GM12864 (cell line): ENCODE results near the gene SLC22A23.

ENCODE experiments used
- DNase-seq: peaks from one replicate; pipeline ENCODE4 v3.0.0-alpha.2; 2011; ENCODE audit warnings: low read depth
- H3K4me3 ChIP-seq: 2 replicates; pipeline ENCODE4 v1.5.1; 2011; ENCODE audit warnings: mild to moderate bottlenecking, low read depth, low read length, control low read depth
- TF ChIP-seq, protein P1 (sequence below): IDR thresholded peaks from 2 replicates; pipeline ENCODE4 v1.5.1; 2011; ENCODE audit warnings: low read depth, mild to moderate bottlenecking, moderate library complexity, low read length, control low read depth, inconsistent platforms; ENCODE audit errors: missing control alignments

SLC22A23 gene

DNA sequence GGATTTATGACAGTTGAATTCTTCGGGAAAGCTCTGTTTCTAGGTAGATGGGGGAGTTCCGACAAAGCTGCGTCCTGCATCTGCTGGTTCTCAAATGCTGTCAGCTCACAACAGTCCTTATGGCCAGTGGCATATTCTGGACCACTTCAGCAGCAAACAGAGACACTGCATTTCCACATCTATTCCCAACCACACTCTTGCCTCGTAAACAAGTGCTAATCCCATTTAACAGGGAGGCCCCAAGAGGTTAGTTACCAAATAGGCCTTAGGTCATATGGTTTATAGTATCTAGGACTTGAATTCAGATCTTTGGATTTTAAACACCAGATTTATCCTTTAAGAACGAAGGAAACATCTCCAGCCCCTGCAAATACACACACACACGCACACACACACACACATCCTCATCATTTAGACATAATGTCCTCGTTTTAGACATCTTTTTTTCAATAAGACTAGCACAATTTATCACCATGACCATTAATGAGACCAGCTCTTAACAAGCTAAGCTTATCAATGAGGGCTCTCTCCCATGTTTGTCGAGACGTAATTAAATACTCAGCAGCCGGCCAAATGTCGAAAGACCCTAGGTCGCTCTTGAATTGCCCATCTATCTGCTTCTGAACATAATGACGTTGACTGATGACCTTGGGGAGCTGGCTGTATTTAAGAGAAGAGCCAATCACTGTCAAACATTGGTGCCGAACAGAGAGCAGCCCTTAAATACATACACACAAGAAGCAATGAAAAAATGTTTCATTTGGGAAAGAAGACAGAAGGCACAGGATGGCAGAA is 113.6 kb downstream of the SLC22A23 start:
- no peak overlapping the region for H3K4me3 ChIP-seq
- DNase-seq = no peak
- TF ChIP-seq, protein P1, sequence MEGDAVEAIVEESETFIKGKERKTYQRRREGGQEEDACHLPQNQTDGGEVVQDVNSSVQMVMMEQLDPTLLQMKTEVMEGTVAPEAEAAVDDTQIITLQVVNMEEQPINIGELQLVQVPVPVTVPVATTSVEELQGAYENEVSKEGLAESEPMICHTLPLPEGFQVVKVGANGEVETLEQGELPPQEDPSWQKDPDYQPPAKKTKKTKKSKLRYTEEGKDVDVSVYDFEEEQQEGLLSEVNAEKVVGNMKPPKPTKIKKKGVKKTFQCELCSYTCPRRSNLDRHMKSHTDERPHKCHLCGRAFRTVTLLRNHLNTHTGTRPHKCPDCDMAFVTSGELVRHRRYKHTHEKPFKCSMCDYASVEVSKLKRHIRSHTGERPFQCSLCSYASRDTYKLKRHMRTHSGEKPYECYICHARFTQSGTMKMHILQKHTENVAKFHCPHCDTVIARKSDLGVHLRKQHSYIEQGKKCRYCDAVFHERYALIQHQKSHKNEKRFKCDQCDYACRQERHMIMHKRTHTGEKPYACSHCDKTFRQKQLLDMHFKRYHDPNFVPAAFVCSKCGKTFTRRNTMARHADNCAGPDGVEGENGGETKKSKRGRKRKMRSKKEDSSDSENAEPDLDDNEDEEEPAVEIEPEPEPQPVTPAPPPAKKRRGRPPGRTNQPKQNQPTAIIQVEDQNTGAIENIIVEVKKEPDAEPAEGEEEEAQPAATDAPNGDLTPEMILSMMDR = no peak

DNA sequence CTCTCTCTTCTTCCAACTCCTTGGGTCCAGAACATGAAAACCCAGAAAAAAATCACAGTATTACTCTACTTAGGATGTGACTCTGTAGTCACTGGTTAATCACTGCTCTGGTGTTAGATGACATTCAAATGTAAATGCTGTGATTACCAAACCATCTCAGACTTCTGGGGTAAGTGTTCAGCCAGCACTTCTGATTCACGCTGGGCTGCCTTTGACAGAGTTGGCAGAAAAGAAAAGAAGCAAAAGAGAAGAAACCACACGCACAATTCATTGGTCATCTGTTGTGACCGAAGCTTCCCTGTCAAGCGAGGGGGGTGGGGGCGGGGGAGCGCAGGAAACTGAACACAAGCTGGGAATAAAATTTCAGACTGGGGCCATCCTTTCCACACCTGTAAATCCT is 115.4 kb downstream of the SLC22A23 start:
- no peak overlapping the region for H3K4me3 ChIP-seq
- no peak for DNase-seq
- TF ChIP-seq, protein P1 = no peak

DNA sequence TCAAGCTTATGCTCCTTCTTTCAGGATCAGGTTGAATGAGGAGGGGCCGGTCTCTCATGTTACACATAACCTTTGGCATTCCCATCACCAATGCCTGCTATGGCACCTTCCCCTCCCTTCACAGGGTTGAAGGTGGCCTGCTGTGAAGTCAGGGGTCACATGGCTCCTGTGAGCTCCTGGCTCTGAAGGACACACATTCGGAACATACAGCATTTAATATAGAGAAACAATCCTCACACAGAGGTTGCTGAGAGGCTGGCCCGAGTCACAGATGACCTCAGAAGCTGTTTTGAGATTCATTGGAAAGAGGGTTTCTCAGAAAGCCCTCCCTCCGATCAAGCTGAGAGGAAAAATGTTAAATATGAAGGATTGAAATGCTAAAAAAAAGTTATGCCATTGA is 116.0 kb downstream of the SLC22A23 start:
- no peak overlapping the region for H3K4me3 ChIP-seq
- DNase-seq = no peak

DNA sequence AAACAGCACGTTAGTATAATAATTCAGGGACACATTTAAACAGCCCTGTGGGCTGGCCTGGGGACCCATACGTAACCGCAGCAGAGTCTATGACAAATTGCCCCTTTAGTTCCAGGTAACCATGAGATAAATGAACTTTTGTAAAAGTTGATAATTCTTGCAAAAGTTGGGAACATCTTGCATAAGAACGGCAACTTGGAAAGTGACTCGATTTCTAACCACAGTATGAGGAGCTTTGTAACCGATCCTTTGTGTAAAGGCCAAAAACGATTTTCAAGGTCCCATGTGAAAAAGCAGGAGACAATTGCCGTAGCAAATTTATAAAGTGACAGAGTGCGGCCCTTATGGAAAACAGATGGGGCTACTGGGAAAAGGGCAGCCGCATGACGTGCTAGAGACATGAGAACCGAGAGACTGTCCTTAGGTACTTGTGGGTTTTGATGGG is 116.5 kb downstream of the SLC22A23 start:
- TF ChIP-seq, protein P1 = no peak
- no peak for DNase-seq
- no peak overlapping the region for H3K4me3 ChIP-seq

More for the DNA sequence above, 116.0 kb downstream of the SLC22A23 start:
- TF ChIP-seq, protein P1 = no peak

DNA sequence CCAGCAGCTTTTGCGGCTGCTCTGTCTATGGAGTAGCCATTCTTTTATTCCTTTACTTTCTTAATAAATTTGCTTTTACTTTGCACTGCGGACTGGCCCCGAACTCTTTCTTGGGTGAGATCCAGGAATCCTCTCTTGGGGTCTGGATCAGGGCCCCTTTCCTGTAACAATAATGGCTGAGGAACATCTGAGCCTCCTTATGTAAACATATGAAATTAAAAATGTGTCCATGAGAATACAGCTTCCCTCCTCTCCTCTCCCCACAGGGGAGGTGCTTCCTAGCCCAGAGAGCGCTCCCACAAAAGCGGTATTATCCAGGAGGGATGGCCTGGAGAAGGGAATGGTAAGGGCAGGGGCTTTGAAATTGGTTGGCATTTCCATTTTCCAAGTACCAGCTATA is 117.0 kb downstream of the SLC22A23 start:
- DNase-seq = no peak
- TF ChIP-seq, protein P1 = no peak
- H3K4me3 ChIP-seq = no peak overlapping the region

DNA sequence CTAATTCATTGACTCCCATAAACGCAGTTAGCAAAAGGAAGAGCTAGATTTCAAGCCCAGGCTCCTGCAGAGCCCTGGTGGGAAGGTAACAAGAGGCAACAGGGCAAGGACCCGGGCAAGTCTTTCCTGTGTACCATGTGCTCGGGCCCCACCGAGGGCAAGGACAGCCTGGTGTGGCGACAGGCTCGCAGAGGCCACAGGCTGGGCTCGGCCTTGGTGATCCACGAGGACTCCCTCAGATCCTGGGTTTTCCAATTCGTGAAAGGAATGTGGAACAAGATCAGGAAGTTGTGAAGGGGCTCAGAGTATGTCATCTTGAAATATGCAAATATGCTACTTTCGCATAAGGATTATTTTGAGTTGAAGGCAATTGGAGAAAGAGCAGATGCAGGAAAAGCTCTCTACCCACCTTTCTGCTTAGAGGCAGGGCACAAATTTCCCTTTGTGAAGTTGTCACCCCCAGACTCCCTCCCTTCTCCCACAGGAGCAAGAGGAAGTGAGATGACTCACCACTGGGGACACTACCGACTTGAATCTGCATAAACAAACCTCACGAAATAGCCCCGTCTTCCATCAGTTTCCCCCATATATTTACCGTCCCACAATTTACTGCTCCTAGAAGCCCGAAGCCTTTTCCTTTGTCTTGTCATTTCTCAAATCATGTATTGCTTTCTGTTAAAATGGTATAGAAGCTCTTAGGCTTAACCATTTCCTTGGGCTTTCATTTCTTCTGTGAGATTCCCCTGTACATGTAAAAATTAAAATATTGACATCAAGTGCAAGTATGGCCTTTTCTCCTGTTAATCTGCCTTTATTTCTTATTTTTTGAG is 119.1 kb downstream of the SLC22A23 start:
- H3K4me3 ChIP-seq = no peak overlapping the region
- no peak for DNase-seq
- TF ChIP-seq, protein P1 = peak; percentile 23
